ENCODE data around the gene FRA10AC1. TPM values are rescaled to one million over a fixed set of nuclear protein-coding genes. Genes with fewer than 3 reads are reported as not detected.
"Not testable (repeated sequence)": the region's sequence is repeated elsewhere in the genome, so short reads cannot be mapped to it uniquely, and the experiment has no call there.

The FRA10AC1 gene
- total RNA-seq, 8 experiments from 2014 or later = 9.7 to 27.8 (median 19.3) TPM

DNA sequence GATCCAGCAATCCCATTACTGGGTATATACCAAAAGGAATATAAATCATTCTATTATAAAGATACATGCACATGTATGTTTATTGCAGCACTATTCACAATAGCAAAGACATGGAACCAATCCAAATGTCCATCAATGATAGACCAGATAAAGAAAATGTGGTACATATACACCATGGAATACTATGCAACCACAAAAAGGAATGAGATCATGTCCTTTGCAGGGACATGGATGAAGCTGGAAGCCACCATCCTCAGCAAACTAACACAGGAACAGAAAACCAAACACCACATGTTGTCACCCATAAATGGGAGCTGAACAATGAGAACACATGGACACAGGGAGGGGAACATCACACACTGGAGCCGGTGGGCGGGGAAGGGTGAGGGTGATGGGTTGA lies 5.8 kb downstream of the FRA10AC1 start:
- WGBS, 10 experiments = 83 to 100% (median 100%) methylated on average over 1 to 2 of the region's 2 CpGs; no CpG with 5 or more reads in 6 of the 10 experiments
- in situ Hi-C loops (cut with MboI; ENCODE audit: low pct_unique_long_range_greater_than_20kb in 2 of 9, low sequenced_read_pairs in 9 of 9, unreplicated experiment in 9 of 9) = loop anchor here in 2 of 9 experiments (25.0 kb wide), 1 partner anchor 309 kb away; no protein-coding TSS in a partner anchor
- H3K4me3 ChIP-seq; H3K27ac ChIP-seq; ATAC-seq (replicated peaks in 6 of 8): not testable (repeated sequence)
- peaks cover 14 to 20% of the 10 kb centered on the region in 2 donors for H3K4me1 ChIP-seq (replicated peaks in 1 of 2)

DNA sequence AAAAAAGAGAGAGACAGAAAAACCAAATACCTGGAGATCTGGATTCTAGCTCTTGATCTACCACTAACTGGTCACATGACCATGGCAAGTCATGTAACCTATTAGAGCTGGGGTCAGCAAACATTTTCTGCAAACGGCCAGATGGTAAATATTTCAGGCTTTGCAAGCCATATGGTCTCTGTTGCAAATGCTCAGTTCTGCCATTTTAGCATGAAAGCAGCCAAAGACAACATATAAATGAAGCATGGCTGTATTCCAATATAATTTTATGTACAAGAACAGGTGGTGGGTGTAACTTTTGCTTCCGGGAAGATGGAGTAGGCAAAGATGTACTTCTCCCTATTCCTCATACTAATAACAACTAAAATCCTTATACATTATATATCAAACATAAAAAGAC lies 6.7 kb downstream of the FRA10AC1 start:
- Histone ChIP-seq H3K27ac (no peak overlapping the region), H3K4me1 (replicated peaks in 1 of 2) (peaks cover 13 to 14% of the 10 kb centered on the region in 2 donors), H3K4me3 (no peak overlapping the region)
- WGBS, 10 experiments = 0 to 90% (median 47%) methylated on average over 1 to 2 of the region's 2 CpGs; no CpG with 5 or more reads in 1 of the 10 experiments
- ATAC-seq (replicated peaks in 6 of 8) = peak in 1 of 8 experiments; percentile 72
- in situ Hi-C loops (cut with MboI; ENCODE audit: low pct_unique_long_range_greater_than_20kb in 2 of 9, low sequenced_read_pairs in 9 of 9, unreplicated experiment in 9 of 9) = loop anchor here in 2 of 9 experiments (25.0 kb wide), 1 partner anchor 308 kb away; no protein-coding TSS in a partner anchor

DNA sequence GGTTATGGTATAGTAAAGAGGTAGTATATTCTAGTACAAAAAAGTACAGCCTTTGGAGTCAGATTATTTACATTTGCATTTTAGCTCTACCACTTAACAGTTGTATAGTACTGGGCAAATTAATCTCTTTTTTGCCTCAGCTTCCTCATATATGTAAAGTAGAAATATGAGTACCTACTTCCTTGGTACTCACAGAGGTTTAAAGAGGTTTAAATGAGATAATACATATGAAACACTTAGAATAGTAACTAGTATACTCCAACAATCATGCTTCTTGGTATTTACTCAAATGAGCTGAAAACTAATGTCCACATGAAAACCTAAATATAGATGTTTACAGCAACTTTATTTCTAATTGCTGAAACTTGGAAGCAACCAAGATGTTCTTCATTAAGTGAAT lies 14.7 kb downstream of the FRA10AC1 start:
- in situ Hi-C loops (cut with MboI; ENCODE audit: low pct_unique_long_range_greater_than_20kb in 2 of 9, low sequenced_read_pairs in 9 of 9, unreplicated experiment in 9 of 9) = loop anchor here in 2 of 9 experiments (25.0 kb wide), 1 partner anchor 300 kb away; no protein-coding TSS in a partner anchor
- Histone ChIP-seq H3K4me3 (no peak overlapping the region), H3K27ac (no peak overlapping the region), H3K4me1 (replicated peaks in 1 of 2) (no peaks in the 10 kb centered on the region)
- ATAC-seq (replicated peaks in 6 of 8) = no peak

DNA sequence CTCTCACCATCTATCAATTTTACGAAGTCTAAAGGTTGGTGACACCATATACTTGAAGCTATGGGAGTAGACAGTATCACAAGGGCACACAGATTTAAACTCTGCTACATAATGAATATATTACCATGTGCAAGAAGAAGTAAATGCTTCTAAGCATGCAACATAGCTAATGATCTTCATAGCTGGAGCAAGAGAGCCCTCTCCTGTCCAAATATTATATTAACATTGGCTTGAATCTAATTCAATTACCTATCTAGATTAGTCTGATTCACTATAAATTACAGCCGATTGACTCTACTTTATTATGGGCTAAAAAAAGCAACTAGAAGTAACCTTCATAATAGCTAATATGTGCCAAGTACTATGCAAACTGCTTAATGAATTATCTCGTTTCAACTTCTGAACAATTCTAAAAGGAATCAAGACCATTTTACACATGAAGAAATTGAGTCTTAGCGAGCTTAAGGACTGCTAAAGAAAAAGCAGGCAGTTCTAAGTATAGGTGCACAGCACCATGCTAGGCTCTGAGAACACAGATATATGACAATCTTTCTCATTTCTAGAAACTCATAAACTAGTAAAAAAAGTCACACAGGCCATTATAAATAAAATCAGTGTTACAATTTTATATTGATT lies 21.9 kb downstream of the FRA10AC1 start:
- H3K4me1 ChIP-seq (replicated peaks in 1 of 2) = no peaks in the 10 kb centered on the region
- H3K4me3 ChIP-seq = no peak overlapping the region
- WGBS, 10 experiments = 34 to 100% (median 63%) methylated on average over 1 to 4 of the region's 4 CpGs
- no peak overlapping the region for H3K27ac ChIP-seq
- in situ Hi-C loops (cut with MboI; ENCODE audit: low pct_unique_long_range_greater_than_20kb in 2 of 9, low sequenced_read_pairs in 9 of 9, unreplicated experiment in 9 of 9) = loop anchor here in 2 of 9 experiments (25.0 kb wide), 1 partner anchor 293 kb away; no protein-coding TSS in a partner anchor
- peak in 6 of 8 experiments; percentile 30 to 95 (median 74) for ATAC-seq (replicated peaks in 6 of 8)

DNA sequence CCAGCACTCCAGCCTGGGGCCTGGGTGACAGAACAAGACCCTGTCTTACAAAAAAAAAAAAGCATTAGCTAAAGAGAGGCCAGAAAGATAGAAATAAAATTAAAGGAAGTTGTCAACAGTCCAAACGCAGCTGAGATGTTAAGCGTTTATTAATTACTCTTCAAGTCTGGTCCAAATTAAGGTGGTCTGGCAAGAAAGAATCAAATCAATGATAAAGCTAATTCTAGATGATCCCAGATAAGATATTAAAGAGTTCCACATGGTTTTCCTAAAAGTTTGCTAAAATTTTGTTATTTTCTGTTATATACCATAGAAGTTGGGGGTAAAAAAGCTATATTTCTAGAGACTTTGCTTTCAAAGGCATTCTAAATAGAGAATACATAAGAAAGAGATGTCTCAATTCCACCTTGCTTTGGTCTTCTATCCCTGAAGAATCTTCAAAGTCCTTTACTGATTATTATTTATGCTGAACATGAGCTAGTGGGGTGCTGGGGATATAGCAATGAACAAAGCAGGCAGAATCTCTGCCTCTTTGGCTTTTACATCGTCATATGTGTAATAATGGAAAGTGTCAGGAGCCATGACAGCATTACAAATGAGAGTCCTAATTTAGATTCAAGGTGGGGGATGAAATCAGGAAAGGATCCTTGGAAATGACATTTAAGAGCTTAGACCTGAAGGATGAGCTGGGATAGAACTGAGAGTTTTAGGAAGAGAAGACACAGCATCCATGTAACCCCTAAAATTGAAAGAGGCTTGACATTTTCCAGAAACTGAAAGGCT lies 23.4 kb downstream of the FRA10AC1 start:
- Histone ChIP-seq H3K4me1 (replicated peaks in 1 of 2) (no peaks in the 10 kb centered on the region), H3K4me3 (no peak overlapping the region), H3K27ac (no peak overlapping the region)
- in situ Hi-C loops (cut with MboI; ENCODE audit: low pct_unique_long_range_greater_than_20kb in 2 of 9, low sequenced_read_pairs in 9 of 9, unreplicated experiment in 9 of 9) = loop anchor here in 3 of 9 experiments (10.0 to 25.0 kb wide), 2 partner anchors 134 to 292 kb away; no protein-coding TSS in a partner anchor
- ATAC-seq (replicated peaks in 6 of 8) = no peak
- WGBS, 10 experiments = 77 to 100% (median 89%) methylated on average over 2 to 3 of the region's 3 CpGs

DNA sequence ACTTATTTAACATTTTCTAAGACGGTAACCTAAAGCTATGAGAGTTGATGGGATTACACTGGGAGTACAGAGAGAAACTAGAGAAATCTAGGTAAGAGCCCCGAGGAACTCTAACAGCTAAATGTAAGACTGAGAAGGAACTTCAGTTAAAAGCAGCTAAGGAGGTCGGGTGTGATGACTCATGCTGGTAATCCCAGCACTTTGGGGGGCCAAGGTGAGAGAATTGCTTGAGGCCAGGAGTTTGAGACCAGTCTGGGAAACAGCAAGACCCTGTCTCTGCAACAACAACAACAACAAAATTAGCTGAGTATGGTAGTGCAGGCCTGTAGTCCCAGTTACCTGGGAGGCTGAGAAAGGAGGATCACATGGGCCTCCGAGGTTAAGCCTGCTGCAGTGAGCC lies 24.0 kb downstream of the FRA10AC1 start:
- H3K27ac ChIP-seq = no peak overlapping the region
- no peak for ATAC-seq (replicated peaks in 6 of 8)
- H3K4me1 ChIP-seq (replicated peaks in 1 of 2) = no peaks in the 10 kb centered on the region
- no peak overlapping the region for H3K4me3 ChIP-seq
- WGBS, 10 experiments = 62 to 100% (median 89%) methylated on average over 1 to 3 of the region's 4 CpGs
- in situ Hi-C loops (cut with MboI; ENCODE audit: low pct_unique_long_range_greater_than_20kb in 2 of 9, low sequenced_read_pairs in 9 of 9, unreplicated experiment in 9 of 9) = loop anchor here in 3 of 9 experiments (10.0 to 25.0 kb wide), 2 partner anchors 134 to 291 kb away; no protein-coding TSS in a partner anchor

DNA sequence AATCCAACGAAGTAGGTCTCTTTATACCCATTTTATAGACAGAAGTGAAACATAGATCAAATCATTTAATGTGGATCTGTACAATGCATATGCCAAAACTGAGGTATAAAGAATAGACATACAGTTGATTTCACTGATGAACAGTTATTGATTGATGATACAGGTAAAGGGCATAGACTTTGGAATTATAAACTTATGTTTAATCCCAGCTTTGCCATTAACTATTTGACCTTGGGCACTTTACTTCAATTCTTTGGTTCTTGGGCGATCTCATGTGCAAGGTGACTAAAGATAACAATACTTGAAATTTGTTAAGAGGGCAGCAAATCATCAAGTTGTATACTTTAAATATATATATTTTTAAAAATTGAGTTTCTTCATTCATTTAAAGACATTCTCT lies 28.6 kb downstream of the FRA10AC1 start:
- Histone ChIP-seq H3K27ac (no peak overlapping the region), H3K4me1 (replicated peaks in 1 of 2) (no peaks in the 10 kb centered on the region), H3K4me3 (no peak overlapping the region)
- 75 to 100% (median 100%) methylated on average over 1 to 2 of the region's 2 CpGs; no CpG with 5 or more reads in 1 of the 10 experiments for WGBS, 10 experiments
- in situ Hi-C loops (cut with MboI; ENCODE audit: low pct_unique_long_range_greater_than_20kb in 2 of 9, low sequenced_read_pairs in 9 of 9, unreplicated experiment in 9 of 9) = loop anchor here in 2 of 9 experiments (10.0 to 25.0 kb wide), 2 partner anchors 111 to 129 kb away; partner anchors contain the start of gene FFAR4 (in 1 of the 2)
- ATAC-seq (replicated peaks in 6 of 8) = no peak

DNA sequence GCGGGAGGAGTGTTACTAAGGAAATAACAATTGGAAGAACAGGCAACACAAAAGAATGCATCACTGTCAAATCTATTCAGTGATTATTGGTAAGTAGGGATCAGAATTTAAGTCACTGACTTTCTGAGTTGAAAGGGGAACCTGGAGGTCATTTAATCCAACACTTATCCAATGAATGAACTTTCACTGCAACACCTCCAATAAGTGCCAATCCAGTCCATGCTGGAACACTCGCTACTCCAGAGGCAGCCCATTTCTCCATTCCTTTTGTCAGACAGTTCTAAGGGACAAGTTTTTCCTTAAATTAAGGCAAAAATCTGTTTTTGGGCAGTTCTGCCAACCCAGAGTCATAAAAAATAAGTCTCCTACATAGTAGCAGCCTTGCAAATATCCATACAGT lies 29.5 kb downstream of the FRA10AC1 start:
- H3K4me3 ChIP-seq = no peak overlapping the region
- in situ Hi-C loops (cut with MboI; ENCODE audit: low pct_unique_long_range_greater_than_20kb in 2 of 9, low sequenced_read_pairs in 9 of 9, unreplicated experiment in 9 of 9) = loop anchor here in 2 of 9 experiments (10.0 to 25.0 kb wide), 2 partner anchors 111 to 128 kb away; partner anchors contain the start of gene FFAR4 (in 1 of the 2)
- no peak for ATAC-seq (replicated peaks in 6 of 8)
- no peaks in the 10 kb centered on the region for H3K4me1 ChIP-seq (replicated peaks in 1 of 2)
- no peak overlapping the region for H3K27ac ChIP-seq
- WGBS, 10 experiments = 70 to 100% (median 100%) methylated on average over 1 to 2 of the region's 2 CpGs; no CpG with 5 or more reads in 1 of the 10 experiments

DNA sequence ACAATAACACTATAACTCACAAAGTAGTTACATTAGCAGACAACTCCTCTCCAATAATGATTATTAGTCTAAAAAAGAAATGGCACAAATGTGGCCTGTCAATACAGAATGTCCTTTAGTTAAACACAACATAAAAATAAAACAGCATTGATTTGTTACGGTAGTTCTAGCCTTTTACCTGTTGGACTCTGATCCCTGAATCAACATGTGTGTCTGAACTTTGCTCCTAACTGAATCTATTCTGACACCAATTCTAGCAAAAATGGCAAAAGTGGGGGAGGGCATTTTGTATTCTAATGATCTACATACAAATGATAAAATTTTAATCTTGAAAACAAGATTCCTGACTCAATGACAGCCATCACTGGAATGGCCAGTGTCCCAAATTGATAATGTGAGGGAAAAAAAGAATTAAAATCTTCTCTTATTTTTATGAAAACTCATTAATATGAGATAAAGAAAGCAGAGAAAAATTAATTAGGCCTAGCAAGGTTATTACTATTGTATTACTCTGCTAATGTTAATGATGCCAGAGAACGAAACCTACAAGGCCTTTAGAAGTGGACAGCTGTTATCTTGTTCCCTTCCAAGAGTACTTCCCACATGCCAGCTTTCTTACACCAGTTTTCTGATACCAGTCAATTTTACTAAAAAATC lies 30.2 kb downstream of the FRA10AC1 start:
- Histone ChIP-seq H3K4me3 (no peak overlapping the region), H3K4me1 (replicated peaks in 1 of 2) (no peaks in the 10 kb centered on the region), H3K27ac (no peak overlapping the region)
- 70 to 100% (median 90%) methylated on average over 1 to 2 of the region's 2 CpGs; no CpG with 5 or more reads in 1 of the 10 experiments for WGBS, 10 experiments
- in situ Hi-C loops (cut with MboI; ENCODE audit: low pct_unique_long_range_greater_than_20kb in 2 of 9, low sequenced_read_pairs in 9 of 9, unreplicated experiment in 9 of 9) = loop anchor here in 2 of 9 experiments (10.0 to 25.0 kb wide), 2 partner anchors 110 to 127 kb away; partner anchors contain the start of gene FFAR4 (in 1 of the 2)
- no peak for ATAC-seq (replicated peaks in 6 of 8)

DNA sequence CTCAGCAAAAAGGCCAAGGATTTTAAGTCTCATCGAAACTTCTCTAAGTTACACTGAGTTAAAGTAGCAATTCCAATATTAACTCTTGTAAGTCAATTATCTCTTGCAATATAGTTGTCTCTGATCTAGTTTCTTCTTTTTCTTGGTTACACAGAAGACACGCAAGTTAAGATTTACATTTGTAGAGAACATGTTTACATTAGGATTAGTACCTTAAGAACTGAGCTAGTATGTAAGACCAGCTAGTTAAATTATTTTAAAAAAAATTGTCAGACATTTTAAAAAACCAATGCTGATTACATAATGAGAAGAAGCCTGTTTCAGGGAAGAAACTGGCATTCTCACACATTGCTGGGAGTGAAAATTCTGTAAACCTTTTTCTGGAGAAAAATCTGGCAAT lies 31.4 kb downstream of the FRA10AC1 start:
- H3K27ac ChIP-seq = no peak overlapping the region
- no peak overlapping the region for H3K4me3 ChIP-seq
- no peak for ATAC-seq (replicated peaks in 6 of 8)
- 61 to 100% (median 95%) methylated on average over 1 to 2 of the region's 2 CpGs for WGBS, 10 experiments
- no peaks in the 10 kb centered on the region for H3K4me1 ChIP-seq (replicated peaks in 1 of 2)
- in situ Hi-C loops (cut with MboI; ENCODE audit: low pct_unique_long_range_greater_than_20kb in 2 of 9, low sequenced_read_pairs in 9 of 9, unreplicated experiment in 9 of 9) = loop anchor here in 2 of 9 experiments (10.0 to 25.0 kb wide), 2 partner anchors 109 to 126 kb away; partner anchors contain the start of gene FFAR4 (in 1 of the 2)

DNA sequence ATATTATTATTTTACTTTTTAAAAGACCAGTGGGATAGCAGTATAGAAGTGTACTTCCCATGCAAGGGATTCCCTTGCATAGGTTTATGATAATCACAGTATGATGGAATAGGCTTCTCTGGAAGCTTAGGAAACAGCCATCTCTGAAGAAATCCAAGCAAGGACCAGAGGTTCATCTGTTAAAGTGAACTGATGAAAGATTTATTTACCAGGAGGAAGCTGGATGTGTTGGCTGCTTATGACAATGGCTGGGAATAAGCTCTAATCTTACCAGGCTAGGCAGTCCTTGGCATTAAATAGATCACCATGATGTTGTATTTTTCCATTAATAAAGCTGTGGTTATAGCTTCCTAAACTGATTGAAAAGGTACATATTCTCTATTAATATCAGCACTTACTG lies 32.0 kb downstream of the FRA10AC1 start:
- H3K27ac ChIP-seq = no peak overlapping the region
- H3K4me1 ChIP-seq (replicated peaks in 1 of 2) = no peaks in the 10 kb centered on the region
- in situ Hi-C loops (cut with MboI; ENCODE audit: low pct_unique_long_range_greater_than_20kb in 2 of 9, low sequenced_read_pairs in 9 of 9, unreplicated experiment in 9 of 9) = loop anchor here in 2 of 9 experiments (10.0 to 25.0 kb wide), 2 partner anchors 108 to 126 kb away; partner anchors contain the start of gene FFAR4 (in 1 of the 2)
- ATAC-seq (replicated peaks in 6 of 8) = no peak
- H3K4me3 ChIP-seq = no peak overlapping the region

DNA sequence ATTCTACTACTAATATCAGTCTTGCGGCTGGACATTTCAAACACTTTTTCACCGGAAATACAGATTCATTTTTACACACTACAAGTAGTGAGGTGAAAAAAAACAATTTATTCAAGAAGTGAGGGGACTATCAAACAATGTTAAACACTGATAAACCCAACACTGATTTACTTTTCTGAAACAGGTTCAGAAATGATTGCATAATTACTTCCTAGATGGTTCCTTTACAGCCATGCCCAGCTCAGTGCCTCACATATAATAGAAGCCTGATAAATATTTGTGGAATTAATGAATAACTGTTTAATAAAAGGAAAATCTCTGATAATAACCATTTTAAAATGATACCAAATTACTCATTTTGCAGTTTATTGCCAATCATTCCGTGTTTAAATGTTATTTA lies 34.6 kb downstream of the FRA10AC1 start:
- Histone ChIP-seq H3K4me3 (no peak overlapping the region), H3K4me1 (replicated peaks in 1 of 2) (no peaks in the 10 kb centered on the region), H3K27ac (no peak overlapping the region)
- 57 to 100% (median 97%) methylated on average over 1 to 3 of the region's 3 CpGs for WGBS, 10 experiments
- no peak for ATAC-seq (replicated peaks in 6 of 8)
- in situ Hi-C loops (cut with MboI; ENCODE audit: low pct_unique_long_range_greater_than_20kb in 2 of 9, low sequenced_read_pairs in 9 of 9, unreplicated experiment in 9 of 9) = loop anchor here in 1 of 9 experiments (25.0 kb wide), 1 partner anchor 105 kb away; the partner anchor contains the start of gene FFAR4

Measured in motor neuron (in vitro differentiated cells).